HG02970 (cell line): ENCODE data around the gene CCDC3.
"Not testable (repeated sequence)": the region's sequence is repeated elsewhere in the genome, so short reads cannot be mapped to it uniquely, and the experiment has no call there.

Experiments used
- ATAC-seq: cut with Tn5 transposase; IDR thresholded peaks from one replicate; pipeline ENCODE4 v1.9.1; 2021; ENCODE audit warnings: mild to moderate bottlenecking, moderate library complexity, moderate number of reproducible peaks; ENCODE audit not compliant: unreplicated experiment, low FRiP score

CCDC3 gene

DNA sequence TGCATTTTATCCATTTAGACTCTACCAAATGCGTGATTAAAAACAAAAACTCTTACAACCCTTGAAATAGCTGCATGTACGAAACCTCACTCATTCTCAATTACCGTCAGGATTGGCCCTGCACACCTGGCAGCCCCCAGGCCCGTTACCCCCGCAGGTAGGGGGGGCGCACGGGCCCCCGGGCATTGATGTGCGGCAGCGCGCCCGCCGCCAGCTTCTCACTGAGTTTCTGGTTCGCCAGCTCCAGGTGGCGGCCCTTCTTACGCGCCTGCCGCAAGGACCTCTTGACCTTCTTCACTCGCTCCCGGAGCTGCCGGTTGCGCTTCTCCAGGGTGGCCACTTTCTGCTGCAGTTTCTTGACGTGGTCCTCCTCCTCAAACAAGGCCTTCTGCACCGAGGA lies 103.2 kb downstream of the CCDC3 start:
- ATAC-seq = no peak

DNA sequence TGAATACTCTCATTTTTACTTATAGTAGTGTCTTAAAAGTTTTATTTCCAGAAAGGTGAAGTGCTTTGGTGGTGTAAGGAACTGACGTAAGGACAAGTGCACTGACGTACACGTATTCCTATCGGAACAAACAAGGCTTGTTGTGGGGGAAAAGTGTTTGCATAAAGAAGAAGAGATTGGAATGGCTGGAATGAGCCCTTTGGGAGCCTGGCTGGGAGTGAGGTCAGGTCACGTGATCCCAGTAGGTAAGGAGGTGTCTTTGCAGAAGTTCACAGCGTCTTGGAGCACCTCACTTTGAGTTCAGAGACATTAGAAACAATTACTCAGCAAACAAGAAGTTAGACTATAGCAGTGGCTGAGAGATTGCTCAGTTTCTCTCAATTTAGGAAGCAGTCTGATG lies 104.2 kb downstream of the CCDC3 start:
- ATAC-seq = no peak

DNA sequence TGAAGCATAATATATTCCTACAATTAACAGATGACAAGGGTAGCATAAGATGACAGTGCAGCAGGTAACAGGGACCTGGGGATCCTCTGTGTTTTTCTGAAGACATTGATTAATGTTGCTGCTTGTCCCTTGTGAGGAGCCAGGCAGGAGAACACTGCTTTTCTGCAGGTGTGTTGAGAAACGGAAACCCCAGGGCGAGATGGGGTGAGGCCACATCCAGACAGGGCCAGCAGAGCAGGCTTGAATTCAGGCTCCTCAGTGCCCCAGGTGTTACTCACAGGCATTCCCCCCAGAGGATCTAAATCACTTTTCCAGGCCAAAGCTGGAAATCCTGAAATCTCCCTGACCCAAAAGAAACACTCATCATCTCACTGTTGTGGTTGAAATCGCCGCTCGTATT lies 105.3 kb downstream of the CCDC3 start:
- no peak for ATAC-seq

DNA sequence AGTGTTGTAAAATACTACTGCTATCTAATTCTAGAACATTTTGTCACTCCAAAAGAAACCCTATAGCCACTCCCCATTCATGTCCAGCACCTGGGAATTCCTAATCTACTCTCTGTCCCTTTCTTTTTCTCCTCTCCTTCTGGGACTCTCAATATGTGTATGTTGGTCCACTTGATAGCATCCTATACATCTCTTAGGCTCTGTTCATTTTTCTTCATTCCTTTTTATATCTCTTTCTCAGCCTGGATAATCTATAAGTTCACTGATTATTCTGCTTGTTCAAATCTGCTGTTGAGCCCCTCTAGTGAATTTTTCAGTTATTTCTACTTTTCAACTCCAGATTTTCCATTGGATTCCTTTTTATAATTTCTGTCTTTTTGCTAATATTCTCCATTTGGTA lies 108.6 kb downstream of the CCDC3 start:
- no peak for ATAC-seq

DNA sequence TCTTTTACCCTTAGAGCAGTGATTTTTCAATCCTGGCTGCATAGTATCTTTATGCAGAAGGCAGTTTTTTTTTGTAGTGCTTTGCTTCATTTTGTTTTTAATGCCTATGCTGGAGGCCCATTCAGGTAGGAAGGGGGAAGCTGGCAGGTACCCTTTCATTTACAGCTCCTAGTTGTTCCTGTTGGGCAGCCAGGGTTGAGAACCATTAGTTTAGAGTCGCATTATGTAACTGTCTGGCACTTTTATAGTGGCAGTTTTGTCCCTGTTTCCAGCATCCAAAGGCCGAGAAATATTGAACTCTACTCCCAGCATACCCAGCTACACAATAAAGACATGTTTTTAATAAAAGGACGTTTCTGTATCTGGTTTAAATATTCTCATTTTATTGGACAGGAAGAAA lies 110.6 kb downstream of the CCDC3 start:
- ATAC-seq = no peak

DNA sequence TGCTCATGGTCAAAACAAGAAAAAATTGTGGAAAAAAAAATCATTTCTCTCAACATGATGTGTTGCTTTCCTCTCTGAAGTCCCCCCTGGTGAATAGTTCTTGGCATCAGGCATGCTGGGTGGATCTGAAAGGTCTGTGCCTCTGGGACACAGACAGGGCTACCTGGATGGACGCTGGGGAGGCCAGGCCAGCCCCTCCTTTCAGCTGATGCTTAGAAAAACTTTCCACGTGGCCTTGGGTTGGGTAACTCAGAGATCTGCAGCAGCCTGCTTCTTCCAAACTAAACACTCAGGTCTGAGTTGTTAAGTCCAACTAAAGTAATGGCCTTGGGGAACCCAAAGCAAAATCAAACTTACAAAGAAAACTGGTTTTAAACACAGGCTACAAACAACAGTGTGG lies 113.0 kb downstream of the CCDC3 start:
- no peak for ATAC-seq

DNA sequence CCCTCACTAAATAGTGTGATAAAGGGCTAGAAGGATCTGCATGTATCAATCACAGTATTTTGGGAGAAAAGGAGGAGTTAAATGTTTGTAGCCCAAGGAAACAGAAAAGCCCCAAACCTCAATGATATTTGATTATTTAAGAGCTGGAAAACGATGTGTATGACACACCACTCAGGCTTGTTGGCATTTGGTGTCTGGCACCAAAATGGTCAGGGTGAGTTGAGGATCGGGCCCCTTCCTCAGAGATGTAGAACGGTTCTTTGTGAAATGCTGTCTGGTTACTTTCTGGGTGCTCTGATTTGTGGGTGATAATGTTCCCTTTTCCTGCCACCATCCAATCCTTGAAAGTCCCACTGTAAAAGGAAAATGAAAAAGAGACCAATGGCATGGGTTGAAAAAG lies 113.7 kb downstream of the CCDC3 start:
- no peak for ATAC-seq

DNA sequence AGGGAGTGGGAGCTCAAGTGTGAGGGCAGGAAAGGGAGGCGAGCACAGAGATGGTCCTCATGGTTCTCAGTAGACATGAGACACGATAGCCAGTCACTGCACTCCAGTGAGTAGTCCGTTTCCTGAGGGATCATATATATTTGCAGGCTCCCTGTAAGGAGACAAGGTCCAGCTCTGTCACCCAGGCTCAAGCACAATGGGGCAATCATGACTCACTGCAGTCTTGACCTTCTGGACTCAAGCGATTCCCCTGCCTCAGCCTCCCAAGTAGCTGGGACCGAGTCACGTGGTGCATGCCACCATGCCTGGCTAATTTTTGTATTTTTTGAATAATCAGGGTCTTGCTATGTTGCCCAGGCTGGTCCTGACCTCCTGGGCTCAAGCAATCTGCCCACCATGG lies 116.7 kb downstream of the CCDC3 start:
- ATAC-seq = no peak

DNA sequence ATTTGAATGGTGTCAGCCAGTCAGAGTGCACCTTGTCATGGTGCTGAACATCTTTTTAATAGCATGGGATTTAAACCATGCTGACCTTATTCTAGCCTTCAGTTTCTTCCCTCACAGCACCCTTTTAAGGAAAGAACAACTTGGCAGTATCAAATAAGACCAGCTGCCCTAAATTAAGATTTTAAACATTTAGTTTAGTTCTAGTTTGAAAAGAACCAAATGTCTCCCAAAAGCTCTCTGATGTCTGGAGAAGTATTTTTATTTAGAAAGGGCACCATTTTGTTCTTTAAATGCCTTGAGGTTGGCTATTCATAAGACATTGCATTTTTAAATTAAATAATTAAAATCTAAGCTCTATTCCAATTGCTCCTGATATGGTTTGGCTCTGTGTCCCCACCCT lies 121.1 kb downstream of the CCDC3 start:
- ATAC-seq = no peak

DNA sequence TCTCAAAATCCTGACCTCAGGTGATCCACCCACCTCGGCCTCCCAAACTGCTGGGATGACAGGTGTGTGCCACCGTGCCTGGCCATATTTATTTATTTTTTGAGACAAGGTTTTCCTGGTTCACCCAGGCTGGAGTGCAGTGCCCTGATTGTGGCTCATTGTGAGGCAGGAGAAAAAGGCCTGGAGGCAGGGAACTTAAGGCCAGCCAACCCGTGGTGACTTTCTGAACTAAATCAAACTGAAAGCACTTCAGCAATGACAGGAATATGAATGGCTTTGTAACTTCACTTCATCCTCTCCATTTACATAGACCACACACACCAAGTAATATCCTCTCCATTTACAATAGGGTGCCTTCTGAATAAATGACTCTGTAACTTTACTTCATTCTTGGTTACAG lies 124.4 kb downstream of the CCDC3 start:
- no peak for ATAC-seq

DNA sequence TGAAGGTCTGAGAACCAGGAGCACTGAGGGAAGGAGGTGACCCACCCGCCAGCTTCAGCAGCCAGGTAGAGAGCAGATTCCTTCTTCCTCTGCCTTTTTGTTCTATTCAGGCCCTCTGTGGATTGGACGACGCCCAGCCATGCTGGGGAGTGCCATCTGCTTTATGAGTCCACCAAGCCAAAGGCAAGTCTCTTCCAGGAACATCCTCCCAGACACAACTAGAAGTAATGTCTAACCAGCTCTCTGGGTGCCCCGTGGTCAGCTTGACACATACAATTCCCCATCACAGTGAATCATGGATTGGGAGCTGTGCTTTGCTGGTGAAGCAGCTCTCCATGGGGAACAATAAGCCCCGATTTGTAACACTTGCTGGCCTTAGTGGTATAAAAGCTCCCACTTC lies 125.2 kb downstream of the CCDC3 start:
- ATAC-seq = no peak

DNA sequence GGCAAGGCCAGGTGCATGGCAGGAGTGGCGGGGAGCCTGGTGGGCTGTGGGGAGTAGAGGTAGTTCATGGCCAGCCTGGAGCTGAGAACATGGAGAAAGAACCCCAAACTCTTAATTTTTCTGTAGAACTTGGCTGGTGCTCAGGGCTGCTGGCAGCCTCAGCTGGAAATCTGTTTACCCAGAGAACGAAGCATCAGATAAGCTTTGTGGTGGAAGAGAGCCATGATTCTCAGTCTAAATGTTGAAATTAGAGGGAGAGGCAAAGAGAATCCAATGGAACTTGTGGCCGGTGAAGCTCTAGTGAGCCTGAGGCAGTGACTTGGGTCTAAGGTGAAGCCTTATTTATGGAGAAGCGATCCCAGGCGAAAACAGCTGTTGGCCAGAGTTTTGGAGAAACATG lies 126.4 kb downstream of the CCDC3 start:
- no peak for ATAC-seq

DNA sequence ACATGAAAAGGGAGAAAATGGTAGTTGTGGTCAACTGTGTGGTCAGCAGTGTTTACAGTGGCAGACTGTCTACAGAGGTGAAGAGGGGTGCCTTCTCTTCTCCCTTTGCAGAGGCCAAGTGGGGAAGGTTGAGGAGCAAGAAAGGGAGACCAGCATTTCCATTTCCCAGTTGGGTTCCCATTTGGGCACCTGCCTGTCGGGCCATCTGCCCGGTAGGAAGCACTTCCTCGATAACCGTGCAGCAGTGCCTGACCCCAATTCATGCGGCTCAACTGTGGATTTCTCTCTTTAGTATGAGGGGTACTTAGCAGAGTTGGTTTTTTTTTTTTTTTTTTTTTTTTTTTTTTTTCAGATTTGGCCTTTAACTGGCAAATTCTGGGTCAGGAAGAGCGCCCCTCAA lies 127.0 kb downstream of the CCDC3 start:
- no peak for ATAC-seq

DNA sequence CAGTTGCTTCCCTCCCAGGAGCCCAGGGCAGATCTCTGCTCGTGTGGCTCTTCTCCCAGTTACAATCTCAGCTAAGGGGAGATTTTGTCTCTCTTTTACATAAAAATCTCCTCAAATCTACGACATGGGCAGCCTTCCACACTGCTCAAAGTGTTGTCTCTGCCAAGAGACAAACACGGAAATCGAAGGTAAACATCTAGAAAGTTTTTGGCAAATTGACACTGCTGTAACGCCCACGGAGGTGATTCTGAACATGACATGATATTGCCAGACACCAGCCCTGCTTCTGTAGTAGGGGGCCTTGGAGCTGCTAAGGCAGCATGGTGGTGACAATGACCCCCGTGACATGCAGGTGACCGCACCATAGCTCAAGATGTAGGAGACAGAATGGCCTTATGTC lies 128.3 kb downstream of the CCDC3 start:
- ATAC-seq = no peak

DNA sequence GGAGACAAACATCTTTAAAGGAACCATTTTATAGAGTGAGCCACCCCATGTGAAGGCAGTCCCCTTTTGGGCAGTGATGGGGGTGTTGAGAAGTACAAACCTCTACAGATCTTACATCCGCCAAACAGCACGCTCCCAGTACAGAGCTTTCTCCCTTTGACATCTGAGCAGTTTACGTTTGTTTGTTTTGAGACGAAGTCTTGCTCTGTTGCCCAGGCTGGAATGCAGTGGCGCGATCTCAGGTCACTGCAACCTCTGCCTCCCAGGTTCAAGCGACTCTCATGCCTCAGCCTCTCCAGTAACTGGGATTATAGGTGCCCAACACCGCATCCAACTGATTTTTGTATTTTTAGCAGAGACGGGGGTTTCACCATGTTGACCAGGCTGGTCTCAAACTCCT lies 128.9 kb downstream of the CCDC3 start:
- no peak for ATAC-seq

DNA sequence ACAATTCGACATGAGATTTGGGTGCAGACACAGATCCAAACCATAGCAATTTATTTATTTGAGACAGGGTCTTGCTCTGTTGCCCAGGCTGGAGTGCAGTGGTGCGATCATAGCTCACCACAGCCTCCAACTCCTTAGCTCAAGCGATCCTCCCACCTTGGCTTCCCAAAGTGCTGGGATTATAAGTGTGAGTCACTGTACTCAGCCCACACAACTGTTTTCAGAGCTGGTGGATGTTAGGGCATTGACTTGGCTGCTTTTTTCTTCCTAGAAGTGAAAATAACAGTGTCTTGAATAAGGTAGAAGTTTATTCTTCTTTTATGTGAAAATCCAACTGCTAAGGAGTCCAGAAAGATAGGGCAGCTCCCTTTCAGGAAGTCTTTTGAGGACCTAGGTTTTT lies 132.1 kb downstream of the CCDC3 start:
- ATAC-seq = no peak

DNA sequence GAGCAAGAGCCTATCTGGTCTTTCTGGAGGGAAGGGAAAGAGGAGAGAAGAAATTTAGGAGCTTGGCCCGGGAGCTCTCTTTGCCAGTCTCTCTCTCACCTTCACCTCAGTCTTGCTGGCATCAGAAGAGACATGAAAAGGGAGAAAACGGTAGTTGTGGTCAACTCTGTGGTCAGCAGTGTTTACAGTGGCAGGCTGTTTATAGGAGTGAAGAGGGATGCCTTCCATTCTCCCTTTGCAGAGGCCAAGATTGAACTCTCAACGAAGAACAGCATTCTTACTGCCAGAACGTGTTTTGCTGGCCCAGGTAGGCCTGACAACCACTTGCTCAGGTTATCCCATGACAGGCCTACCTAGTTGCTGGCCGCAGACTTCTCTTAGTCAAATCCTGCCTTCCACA lies 133.3 kb downstream of the CCDC3 start:
- no peak for ATAC-seq

DNA sequence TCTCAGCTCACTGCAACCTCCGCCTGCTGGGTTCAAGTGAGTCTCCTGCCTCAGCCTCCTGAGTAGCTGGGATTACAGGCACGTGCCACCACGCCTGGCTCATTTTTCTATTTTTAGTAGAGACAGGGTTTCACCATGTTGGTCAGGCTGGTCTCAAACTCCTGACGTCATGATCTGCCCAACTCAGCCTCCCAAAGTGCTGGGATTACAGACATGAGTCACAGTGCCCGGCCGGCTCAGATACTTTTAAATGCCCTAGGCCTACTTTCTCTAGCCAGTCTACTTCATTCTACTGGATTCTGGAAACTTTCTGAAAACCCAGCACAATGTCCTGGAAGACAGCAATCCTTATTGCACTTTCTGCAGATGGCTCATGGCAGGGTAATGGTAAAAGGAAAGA lies 136.0 kb downstream of the CCDC3 start:
- ATAC-seq = not testable (repeated sequence)

DNA sequence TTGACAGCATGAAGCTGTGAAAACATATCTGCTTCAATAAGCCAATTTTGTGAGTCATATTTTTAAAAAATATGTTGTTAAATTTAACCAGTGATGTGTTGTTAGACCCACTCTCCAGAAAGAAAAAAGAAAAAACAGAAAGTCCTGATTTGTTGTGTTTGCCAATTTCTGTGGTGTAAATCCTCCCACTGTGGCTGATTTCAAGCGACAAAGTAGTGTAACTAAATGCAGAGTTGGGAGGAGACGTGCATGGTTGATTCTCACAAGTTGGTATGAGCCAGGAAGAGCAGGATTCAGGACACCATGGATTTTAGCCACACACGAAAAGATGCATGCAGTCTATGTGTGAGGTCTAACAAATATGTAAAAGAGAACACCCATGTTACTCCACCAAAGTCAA lies 139.1 kb downstream of the CCDC3 start:
- no peak for ATAC-seq

DNA sequence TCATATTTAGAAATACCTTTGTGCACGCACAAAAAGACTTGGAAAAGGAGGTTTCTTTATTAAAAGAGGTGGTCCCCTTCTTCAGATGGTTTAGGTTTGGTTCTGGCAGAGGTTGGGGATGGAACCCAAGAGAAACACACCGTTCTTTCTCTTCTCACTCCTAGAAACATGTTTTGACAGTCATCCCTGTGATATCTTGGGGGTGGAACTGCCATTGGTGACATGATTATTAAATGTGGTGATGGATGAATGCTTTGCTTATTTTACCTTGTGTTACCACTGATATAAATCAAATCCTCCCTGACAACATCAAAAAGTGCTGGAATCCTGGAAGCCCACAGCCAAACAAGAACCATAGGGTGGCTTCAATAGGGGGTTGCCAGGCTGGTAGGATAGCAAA lies 146.5 kb downstream of the CCDC3 start:
- no peak for ATAC-seq

DNA sequence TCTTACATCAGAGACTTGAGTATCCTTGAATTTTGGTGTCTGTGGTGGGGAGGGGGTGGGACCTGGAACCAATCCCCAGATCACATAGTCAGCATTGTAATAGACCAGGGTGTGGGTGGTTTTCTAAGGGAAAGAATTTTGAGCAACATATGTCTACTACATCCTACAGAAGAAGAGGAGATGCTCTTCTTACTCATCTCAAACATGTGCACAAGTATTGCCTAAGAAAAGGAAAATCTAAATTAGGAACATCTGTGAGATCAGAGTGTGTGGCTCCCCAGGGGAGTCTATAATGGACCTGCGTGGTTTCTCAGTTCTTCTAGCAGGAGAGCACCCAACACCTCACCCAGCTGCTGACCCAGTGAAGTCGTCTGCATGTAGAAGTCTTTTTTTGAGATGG lies 148.8 kb downstream of the CCDC3 start:
- no peak for ATAC-seq

DNA sequence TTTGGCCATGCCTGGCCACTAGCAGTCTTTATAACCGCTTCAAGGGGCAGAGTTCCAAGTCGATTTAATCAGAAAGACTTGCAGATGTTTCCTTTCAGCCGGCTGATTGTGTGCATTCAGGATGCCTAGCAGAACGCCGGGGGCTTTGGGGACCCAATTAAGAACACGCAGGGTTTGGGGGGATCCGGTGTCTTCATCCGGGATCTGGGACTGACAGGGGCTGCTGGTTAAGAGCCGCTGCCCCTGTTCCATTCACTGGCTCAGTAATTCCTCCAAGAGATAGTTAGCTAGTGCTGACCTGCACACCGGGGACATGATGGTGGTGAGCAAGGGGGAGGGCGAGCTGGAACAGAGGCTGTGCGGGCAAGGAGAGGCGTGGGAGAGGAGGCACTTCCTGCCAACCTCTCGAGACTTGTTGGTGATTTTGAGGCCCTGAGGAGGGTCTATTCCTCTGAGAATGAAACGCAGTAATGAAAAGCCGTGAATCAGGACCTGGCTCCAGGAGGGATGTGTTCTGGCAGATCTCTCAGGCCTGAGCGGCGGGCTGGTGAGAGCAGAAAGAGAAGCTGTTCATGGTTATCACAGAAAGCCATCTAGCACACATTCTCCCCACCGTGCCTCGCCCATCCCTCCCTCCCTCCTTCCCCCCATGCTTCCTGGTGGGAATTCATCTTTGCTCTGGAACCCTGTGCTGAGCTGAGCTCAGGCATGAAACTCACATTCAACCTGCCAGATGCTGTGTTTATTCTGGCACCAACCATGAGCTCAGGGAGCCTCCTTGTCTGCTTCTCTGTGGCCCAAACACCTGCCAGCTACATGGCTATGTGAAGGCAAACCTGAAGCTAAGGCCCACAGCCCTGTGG lies 152.0 kb downstream of the CCDC3 start:
- ATAC-seq = no peak
